Naive thymus-derived CD8-positive, alpha-beta T cell (primary cell): ENCODE data around the gene RTP5. TPM values are rescaled to one million over a fixed set of nuclear protein-coding genes. Genes with fewer than 3 reads are reported as not detected.

ENCODE experiments used
- ATAC-seq, 2 donors: fragments of 150-1000 bp; cut with Tn5 transposase in 1 of 2; sonication (Bioruptor Pico), chemical (Tn5 transposase) in 1 of 2; 1 replicate in 1 of 2; 2 replicates in 1 of 2; pipeline ENCODE4 v1.10.0; 2021; ENCODE audit warnings: mild to moderate bottlenecking in 2 of 2, moderate library complexity in 2 of 2
- POLR2A ChIA-PET: fragments of 350-600 bp; sonication (Branson Sonifier 250); formaldehyde crosslinking; loops from one replicate; lab custom pipeline; 2021; ENCODE audit warnings: antibody characterized with exemption; lab: Charles Lee
- DNase-seq, 10 donors: peaks; one replicate each; pipeline versions ENCODE4 v3.0.0 to v3.0.0-alpha.2; 2020 to 2022
- H3K27ac Mint-ChIP-seq, 10 donors: one replicate each; pipeline ENCODE4 v1.8.0; 2020 to 2022; ENCODE audit warnings: mild to moderate bottlenecking in 10 of 10, mixed read lengths in 10 of 10, moderate library complexity in 4 of 10, inconsistent platforms in 1 of 10
- H3K27me3 Mint-ChIP-seq, 5 donors: one replicate each; pipeline ENCODE4 v1.8.0; 2021 to 2022; ENCODE audit warnings: mixed read lengths in 5 of 5
- H3K36me3 Mint-ChIP-seq, 3 donors: one replicate each; pipeline ENCODE4 v1.8.0; 2020 to 2022; ENCODE audit warnings: mixed read lengths in 3 of 3, mild to moderate bottlenecking in 2 of 3, inconsistent platforms in 1 of 3
- H3K4me1 Mint-ChIP-seq, 4 donors: one replicate each; pipeline ENCODE4 v1.8.0; 2021 to 2022; ENCODE audit warnings: mixed read lengths in 4 of 4
- H3K4me3 Mint-ChIP-seq, 10 donors: one replicate each; pipeline ENCODE4 v1.8.0; 2020 to 2022; ENCODE audit warnings: mild to moderate bottlenecking in 10 of 10, mixed read lengths in 10 of 10, moderate library complexity in 6 of 10, inconsistent platforms in 1 of 10
- H3K9me3 Mint-ChIP-seq, 9 donors: one replicate each; pipeline ENCODE4 v1.8.0; 2020 to 2022; ENCODE audit warnings: mixed read lengths in 9 of 9, mild to moderate bottlenecking in 3 of 9, inconsistent platforms in 1 of 9, moderate library complexity in 1 of 9
- polyA plus RNA-seq, 3 donors: library from polyadenylated mRNA; unstranded; fragments of 300-500 nt; fragmentation: Illumina TruSeq; gene quantifications; one replicate each; pipeline ENCODE4 v1.2.3, GENCODE V29; 2021
- total RNA-seq, 8 experiments: library from RNA in 2 of 8; stranded (reverse) in 2 of 8; gene quantifications; one replicate each; pipeline ENCODE4 v1.2.3 and lab custom pipeline; 2021 to 2026

RTP5 gene
- total and polyA plus RNA-seq, 5 experiments from 2014 or later: not detected

DNA sequence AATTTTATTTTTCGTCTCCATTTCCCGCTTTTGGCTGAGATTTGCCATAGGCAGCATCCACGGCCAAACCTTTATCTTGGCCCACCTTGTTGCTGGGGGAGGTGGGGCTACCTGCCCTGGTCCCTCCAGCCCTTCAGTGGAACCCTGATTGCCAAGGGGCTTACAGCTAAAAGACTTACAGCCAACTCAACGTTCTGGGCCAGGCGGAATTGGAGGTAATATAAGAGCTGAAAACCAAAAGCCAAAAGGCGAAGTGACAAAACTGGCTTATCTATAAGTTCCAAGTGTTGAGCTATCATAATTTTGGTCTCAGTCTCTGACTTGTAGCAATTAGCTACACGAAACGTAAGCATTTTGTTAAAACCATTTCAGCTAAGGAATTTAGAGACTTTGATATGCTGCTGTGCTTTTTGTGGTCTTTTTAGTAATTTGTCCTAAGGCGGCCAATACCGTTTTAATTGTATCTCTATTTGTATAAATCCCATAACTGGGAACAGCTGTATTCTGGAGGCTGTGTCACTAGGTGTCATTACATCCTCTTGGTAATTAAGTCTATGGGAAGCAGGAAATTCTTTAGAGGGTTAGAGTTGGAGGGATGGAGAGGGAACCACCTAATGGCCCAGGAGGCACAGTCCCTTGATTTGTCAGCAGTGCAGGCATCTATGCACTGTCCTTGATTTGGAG is 34.9 kb upstream of the RTP5 start:
- peaks cover 0 to 4% (median under 1%) of the 10 kb centered on the region in 4 donors for H3K4me1 Mint-ChIP-seq
- H3K4me3 Mint-ChIP-seq: no peak overlapping the region
- H3K27ac Mint-ChIP-seq: peak overlapping the region in 1 of 10 donors; percentile 35
- POLR2A ChIA-PET: interaction anchor here (0.7 kb wide), 1 partner anchor 57 kb away, joined by 3 read pairs; no protein-coding TSS in a partner anchor
- no peaks in the 10 kb centered on the region for H3K36me3 Mint-ChIP-seq
- ATAC-seq (no peak), DNase-seq (no peak)
- H3K27me3 Mint-ChIP-seq: peaks cover 0 to 6% (median 0%) of the 10 kb centered on the region in 5 donors
- no peaks in the 10 kb centered on the region for H3K9me3 Mint-ChIP-seq

DNA sequence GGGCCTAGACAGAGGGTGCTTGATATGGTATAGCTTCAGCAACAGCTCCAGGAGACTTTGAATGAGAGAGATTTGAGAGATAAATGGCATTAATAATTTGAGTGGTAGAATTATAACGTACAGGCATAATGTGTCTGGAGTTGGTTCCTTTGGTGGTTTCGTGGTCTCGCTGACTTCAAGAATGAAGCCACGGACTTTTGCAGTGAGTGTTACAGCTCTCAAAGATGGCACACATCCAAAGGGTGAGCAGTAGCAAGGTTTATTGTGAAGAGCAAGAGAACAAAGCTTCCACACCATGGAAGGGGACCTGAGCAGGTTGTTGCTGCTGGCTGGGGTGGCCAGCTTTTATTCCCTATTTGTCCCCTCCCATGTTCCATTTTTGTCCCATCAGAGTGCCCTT is 33.9 kb upstream of the RTP5 start:
- Mint-ChIP-seq H3K4me3 (no peak overlapping the region), H3K4me1 (peaks cover 0 to 4% (median under 1%) of the 10 kb centered on the region in 4 donors), H3K36me3 (no peaks in the 10 kb centered on the region), H3K27me3 (peaks cover 0 to 6% (median 0%) of the 10 kb centered on the region in 5 donors), H3K27ac (peak overlapping the region in 1 of 10 donors; percentile 6), H3K9me3 (no peaks in the 10 kb centered on the region)
- DNase-seq: no peak
- ATAC-seq: no peak
- POLR2A ChIA-PET: interaction anchor here (0.7 kb wide), 1 partner anchor 58 kb away, joined by 3 read pairs; no protein-coding TSS in a partner anchor

DNA sequence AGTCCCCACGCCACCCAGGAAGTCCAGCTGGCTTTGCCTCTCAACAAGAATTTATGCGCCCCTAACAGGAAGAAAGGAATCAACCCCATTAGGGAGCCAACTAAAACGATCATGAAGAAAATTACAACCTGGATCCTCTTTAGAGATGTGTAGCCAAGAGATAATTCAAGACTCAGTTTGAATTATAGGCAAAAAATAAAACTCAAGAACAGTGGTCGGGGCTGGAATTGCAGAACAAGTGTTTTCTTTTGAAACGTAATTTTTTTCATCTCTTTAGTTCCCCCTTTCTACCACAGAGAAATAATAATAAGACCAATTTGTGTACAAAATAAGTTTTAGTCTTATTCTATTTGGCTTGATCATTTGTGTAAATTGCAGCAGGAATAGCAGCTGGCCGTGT is 33.2 kb upstream of the RTP5 start:
- H3K9me3 Mint-ChIP-seq: no peaks in the 10 kb centered on the region
- no peak overlapping the region for H3K4me3 Mint-ChIP-seq
- H3K27ac Mint-ChIP-seq: no peak overlapping the region
- H3K27me3 Mint-ChIP-seq: peaks cover 0 to 4% (median 0%) of the 10 kb centered on the region in 5 donors
- DNase-seq (no peak), ATAC-seq (no peak)
- H3K36me3 Mint-ChIP-seq: no peaks in the 10 kb centered on the region
- POLR2A ChIA-PET: no interaction called here
- H3K4me1 Mint-ChIP-seq: peaks cover 0 to 4% (median 2%) of the 10 kb centered on the region in 4 donors

DNA sequence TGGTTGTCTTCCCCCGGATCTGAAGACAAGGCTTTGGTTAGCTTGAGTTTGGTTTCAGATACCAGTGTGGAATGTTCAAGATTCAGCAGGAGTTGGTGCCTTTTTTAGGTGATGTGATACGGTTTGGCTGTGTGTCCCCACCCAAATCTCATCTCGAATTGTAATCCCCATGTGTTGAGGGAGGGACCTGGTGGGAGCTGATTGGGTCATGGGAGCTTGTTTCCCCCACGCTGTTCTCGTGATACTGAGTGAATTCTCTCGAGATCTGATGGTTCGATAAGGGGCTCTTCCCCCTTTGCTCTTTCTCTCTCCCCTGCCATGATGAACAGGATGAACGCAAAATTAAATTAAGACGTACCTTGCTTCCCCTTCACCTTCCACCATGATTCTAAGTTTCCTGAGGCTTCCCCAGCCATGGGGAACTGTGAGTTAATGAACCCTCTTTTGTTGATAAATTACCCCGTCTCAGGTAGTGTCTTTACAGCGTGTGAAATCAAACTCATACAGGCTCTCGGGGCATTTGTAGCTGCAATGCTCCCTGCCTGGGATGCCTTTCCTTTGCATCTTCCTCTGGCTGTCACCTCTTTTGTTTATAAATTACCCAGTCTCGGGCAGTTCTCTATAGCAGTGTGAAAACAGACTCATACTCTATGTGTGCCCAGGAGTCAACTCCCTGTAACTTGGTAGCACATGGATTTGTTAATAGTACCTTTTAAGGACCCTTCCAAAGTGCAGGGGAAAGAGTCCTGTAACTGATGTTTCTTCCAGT is 32.1 kb upstream of the RTP5 start:
- Mint-ChIP-seq H3K36me3 (no peaks in the 10 kb centered on the region), H3K27ac (no peak overlapping the region), H3K4me3 (no peak overlapping the region), H3K9me3 (no peaks in the 10 kb centered on the region), H3K27me3 (peaks cover 0 to 3% (median 0%) of the 10 kb centered on the region in 5 donors), H3K4me1 (peaks cover under 1 to 7% (median 3%) of the 10 kb centered on the region in 4 donors)
- DNase-seq (no peak), ATAC-seq (no peak)
- POLR2A ChIA-PET: no interaction called here

DNA sequence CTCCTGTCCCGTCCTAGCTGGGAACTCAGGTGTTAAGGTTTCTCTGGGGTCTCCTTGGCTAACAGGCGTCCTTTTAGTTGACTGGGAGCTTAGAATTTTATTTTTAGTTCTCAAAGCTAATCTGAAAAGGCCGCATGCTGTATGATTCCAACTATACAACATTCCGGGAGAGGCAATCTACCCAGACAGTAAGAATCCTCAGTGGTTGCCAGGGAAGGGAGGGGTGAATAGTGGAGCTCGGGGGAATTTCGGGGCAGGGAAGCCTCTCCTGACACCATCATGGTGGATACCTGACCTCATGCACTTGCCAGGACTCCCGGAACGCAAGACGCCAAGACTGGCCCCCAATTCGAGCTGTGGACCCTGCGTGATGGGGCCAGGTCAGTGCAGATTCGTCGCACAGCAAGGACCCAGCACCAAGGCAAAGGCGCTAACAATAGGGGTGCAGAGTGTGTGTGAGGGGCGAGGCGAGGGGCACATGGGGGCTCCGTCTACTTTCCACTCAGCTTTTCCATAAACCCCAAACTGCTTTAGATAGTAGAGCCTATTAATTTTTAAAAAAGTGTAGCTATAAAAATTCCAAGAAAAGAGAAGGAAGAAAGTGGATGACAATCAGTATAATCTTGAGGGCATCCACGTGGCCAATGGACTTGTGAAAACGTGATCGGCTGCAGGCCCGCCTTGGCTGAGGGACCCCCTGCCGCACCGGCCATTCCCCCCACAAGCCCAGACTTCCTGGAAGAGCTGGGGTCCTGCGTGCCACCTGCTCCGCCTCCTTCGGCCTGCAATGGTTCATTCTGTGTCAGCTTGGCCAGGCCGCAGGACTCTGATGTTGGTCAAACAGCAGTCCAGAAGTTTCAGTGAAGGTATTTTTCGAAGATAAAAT is 28.1 kb upstream of the RTP5 start:
- peaks cover 18 to 36% (median 30%) of the 10 kb centered on the region in 4 donors for H3K4me1 Mint-ChIP-seq
- DNase-seq: peak in 1 of 10 donors; percentile 55
- peak overlapping the region in 3 of 10 donors; percentile 4 to 22 (median 19) for H3K4me3 Mint-ChIP-seq
- peaks cover 0 to 4% (median 0%) of the 10 kb centered on the region in 5 donors for H3K27me3 Mint-ChIP-seq
- no peaks in the 10 kb centered on the region for H3K36me3 Mint-ChIP-seq
- POLR2A ChIA-PET: interaction anchor here (0.7 kb wide), 1 partner anchor 10 kb away, joined by 4 read pairs; no protein-coding TSS in a partner anchor
- ATAC-seq: no peak
- peak overlapping the region in 4 of 10 donors; percentile 34 to 79 (median 42) for H3K27ac Mint-ChIP-seq
- H3K9me3 Mint-ChIP-seq: no peaks in the 10 kb centered on the region

DNA sequence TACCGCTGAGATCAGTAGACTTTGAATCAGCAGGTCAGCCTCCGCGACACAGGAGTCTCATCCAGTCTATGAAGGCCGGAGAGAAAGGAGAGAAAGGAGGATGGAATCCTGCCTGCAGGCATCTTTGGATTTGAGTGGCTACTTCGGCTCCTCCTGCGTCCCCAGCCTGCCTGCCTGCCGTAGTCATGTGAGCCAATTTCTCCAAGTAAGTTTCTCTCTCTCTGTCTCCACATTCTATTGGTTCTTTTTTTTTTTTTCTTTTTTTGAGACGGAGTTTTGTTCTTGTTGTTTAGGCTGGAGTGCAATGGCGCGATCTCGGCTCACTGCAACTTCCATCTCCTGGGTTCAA is 27.5 kb upstream of the RTP5 start:
- Mint-ChIP-seq H3K27ac (peak overlapping the region in 3 of 10 donors; percentile 37 to 91 (median 91)), H3K4me1 (peaks cover 18 to 38% (median 30%) of the 10 kb centered on the region in 4 donors), H3K36me3 (no peaks in the 10 kb centered on the region), H3K9me3 (no peaks in the 10 kb centered on the region), H3K4me3 (peak overlapping the region in 2 of 10 donors; percentile 78 to 85), H3K27me3 (peaks cover 0 to 4% (median 0%) of the 10 kb centered on the region in 5 donors)
- POLR2A ChIA-PET: no interaction called here
- ATAC-seq (no peak), DNase-seq (no peak)

DNA sequence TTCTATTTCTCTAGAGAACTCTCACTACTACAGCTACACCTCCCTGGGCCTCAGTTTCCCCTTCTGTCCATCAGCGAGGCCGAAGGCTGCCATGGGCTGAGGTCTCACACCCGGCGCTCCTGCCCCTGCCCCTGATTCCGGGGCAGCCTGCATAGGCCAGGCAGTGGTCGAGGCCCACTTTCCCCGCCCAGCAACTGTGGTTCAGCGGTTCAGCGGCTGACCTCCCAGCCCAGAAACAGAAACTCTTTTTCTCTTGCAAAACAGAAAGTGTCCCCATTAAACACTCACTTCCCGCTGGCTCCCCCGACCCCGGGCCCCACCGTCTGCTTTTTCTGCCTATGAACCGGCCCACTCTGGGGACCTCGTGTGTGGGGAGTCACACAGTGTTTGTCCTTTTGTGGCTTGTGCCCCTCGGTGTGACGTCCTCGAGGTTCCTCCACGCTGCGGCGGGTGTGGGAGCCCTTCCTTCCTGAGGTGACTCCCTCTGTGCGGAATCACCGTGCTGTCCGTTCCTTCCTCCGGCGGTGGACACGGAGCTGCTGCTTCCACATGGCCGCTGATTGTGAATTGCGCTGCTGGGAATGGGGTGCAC is 26.8 kb upstream of the RTP5 start:
- H3K27me3 Mint-ChIP-seq: peaks cover 0 to 4% (median 0%) of the 10 kb centered on the region in 5 donors
- DNase-seq (peak in 7 of 10 donors; percentile 35 to 62 (median 39)), ATAC-seq (peak; percentile 22 to 59)
- H3K4me1 Mint-ChIP-seq: peaks cover 16 to 38% (median 30%) of the 10 kb centered on the region in 4 donors
- no peaks in the 10 kb centered on the region for H3K36me3 Mint-ChIP-seq
- POLR2A ChIA-PET: no interaction called here
- peak overlapping the region; percentile 62 to 86 (median 78) for H3K4me3 Mint-ChIP-seq
- peak overlapping the region; percentile 29 to 91 (median 79) for H3K27ac Mint-ChIP-seq
- H3K9me3 Mint-ChIP-seq: no peaks in the 10 kb centered on the region

DNA sequence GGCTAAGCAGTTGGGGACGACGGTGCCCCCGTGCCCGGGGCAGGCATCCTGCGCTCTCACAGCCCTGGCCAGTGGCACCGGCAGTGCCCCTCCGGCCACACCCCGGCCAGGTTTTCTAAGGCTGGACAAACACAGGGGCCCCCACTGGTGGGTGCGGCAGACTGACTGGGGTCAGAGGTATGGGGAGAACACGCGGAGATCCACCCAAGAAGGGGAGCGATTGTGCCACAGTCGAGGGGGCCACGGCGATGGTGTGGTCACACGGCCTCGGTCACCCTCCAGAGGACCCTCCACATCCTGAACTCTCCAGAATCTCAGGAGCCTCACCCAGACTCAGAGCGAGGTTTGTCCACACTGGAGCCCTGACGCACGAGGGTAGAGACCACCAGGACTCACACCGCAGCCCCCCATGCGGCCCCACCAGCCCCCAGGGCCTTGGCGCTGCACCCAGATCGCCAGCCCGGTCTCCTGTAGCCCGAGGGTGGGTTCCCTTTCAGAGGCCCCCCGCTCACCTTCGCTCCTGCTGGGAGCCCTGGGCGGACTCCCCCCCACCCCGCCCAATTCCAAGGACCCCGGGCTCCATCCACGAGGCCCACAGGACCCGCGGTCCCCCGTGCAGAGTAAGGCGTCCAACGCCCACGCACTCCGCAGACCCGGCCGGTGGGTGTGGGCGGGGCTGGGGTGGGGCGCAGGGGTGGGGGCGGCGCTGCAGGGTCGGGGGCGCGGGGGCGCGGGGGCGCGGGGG is 26.0 kb upstream of the RTP5 start:
- Mint-ChIP-seq H3K36me3 (no peaks in the 10 kb centered on the region), H3K27ac (peak overlapping the region in 6 of 10 donors; percentile 75 to 91 (median 88)), H3K4me1 (peaks cover 16 to 38% (median 30%) of the 10 kb centered on the region in 4 donors), H3K4me3 (peak overlapping the region; percentile 62 to 86 (median 78)), H3K9me3 (no peaks in the 10 kb centered on the region), H3K27me3 (peaks cover 0 to 4% (median 0%) of the 10 kb centered on the region in 5 donors)
- ATAC-seq (peak in 1 of 2 donors; percentile 10), DNase-seq (peak in 1 of 10 donors; percentile 55)
- POLR2A ChIA-PET: interaction anchor here (0.7 to 2.5 kb wide), 3 partner anchors 16 to 1014 kb away, joined by 4 to 7 read pairs (median 7); no protein-coding TSS in a partner anchor

DNA sequence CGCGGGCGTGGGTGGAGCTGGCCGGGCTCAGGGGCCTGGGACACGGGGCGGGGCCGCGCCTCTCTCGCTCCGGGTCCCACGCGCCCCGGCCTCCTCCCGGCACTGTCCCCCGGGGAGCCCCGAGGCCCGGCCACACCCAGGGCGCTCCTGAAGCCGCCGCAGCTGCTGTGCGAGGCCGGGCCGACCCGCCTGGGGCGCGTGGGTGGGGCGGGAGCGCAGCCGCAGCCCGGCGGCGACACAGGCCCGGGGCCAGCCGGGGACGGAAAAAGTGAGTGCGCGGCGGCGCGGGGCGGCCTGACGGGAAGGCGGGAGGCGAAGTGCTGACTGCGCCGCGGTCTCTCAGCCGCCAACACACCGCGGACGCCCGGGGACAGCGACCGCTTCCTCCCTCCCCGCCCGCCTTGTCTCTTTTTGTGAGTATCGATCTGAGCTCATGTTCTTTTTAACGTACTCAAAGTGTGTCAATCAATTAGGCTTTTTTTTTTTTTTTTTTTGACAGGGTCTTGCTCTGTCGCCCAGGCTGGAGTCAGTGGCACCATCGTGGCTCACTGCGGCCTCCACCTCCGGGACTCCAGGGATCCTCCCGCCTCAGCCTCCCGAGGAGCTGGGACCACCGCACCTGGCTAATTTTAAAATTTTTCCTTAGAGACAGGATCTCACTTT is 25.3 kb upstream of the RTP5 start:
- DNase-seq: peak; percentile 35 to 74 (median 57)
- Mint-ChIP-seq H3K36me3 (no peaks in the 10 kb centered on the region), H3K4me1 (peaks cover 16 to 38% (median 28%) of the 10 kb centered on the region in 4 donors), H3K9me3 (no peaks in the 10 kb centered on the region), H3K27ac (peak overlapping the region in 5 of 10 donors; percentile 41 to 89 (median 64)), H3K27me3 (peaks cover 0 to 4% (median 0%) of the 10 kb centered on the region in 5 donors), H3K4me3 (peak overlapping the region; percentile 64 to 86 (median 75))
- POLR2A ChIA-PET: interaction anchor here (0.7 to 2.5 kb wide), 3 partner anchors 16 to 1015 kb away, joined by 4 to 7 read pairs (median 7); no protein-coding TSS in a partner anchor
- ATAC-seq: peak; percentile 84 to 92

DNA sequence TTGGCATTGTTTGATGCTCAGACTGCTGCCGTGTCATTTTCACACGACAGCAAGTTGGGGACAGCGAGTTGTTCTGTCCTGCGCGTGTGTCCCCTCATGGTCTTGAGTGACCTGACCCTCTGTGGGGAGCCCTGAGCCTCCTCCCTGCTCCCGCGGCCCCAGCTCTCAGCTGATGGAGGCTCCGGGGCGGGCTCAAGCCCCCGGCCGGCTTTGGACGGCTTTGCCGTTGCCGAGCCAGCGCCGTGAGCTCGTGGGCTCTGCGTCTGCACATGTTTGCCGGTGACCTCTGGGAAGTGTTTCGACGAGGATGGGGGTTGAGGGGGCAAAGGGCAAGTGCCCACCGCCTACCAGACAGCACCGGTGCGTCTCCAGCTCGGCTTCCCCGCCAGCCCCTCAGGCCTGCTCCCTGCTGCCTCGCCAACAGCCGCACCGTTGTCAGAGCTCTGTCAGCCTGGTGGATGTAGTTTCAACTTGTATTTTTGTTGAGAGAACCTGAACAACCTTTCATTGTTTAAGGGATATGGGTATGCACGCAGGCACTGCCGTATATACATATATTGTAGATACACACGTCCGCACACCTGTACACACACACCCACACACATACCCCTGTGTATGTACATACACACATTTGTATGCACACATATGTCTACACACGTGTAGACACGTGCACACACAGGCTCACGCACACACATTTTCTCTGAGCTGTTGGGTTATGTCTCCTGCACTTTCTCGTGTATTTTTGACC is 24.5 kb upstream of the RTP5 start:
- peaks cover 16 to 38% (median 28%) of the 10 kb centered on the region in 4 donors for H3K4me1 Mint-ChIP-seq
- DNase-seq: peak in 1 of 10 donors; percentile 55
- POLR2A ChIA-PET: interaction anchor here (2.0 to 2.5 kb wide), 2 partner anchors 15 to 22 kb away, joined by 7 read pairs; no protein-coding TSS in a partner anchor
- H3K27me3 Mint-ChIP-seq: peaks cover 0 to 4% (median 0%) of the 10 kb centered on the region in 5 donors
- no peaks in the 10 kb centered on the region for H3K36me3 Mint-ChIP-seq
- peak overlapping the region; percentile 62 to 86 (median 78) for H3K4me3 Mint-ChIP-seq
- no peaks in the 10 kb centered on the region for H3K9me3 Mint-ChIP-seq
- ATAC-seq: no peak
- peak overlapping the region in 5 of 10 donors; percentile 17 to 67 (median 56) for H3K27ac Mint-ChIP-seq
